GM19035 (cell line): Measurements from ENCODE around the gene CHI3L2.

Experiments
- ATAC-seq: cut with Tn5 transposase; IDR thresholded peaks from one replicate; pipeline ENCODE4 v1.9.1; 2021; ENCODE audit not compliant: unreplicated experiment

CHI3L2 gene

DNA sequence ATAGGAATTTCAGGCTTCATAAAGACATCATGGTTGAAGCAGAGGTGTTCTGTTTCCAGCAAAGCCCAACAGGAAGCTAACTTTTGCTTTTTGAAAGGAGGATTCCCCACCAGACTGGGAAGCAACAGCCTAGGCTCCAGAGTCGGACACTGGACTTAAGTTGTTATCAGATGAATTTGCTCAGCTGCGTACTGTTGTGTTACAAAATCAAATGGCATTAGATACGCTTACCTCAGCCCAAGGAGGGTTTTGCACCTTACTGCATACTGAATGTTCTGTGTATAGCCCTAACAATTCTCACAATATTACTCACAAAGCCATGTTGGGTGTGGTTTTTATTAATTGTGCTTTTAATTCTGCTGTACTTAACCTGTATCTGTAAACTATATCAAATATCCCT, 62.6 kb downstream of the CHI3L2 start:
- no peak for ATAC-seq

GRCh38 chr1:111290630-111291029, 63.1 kb downstream of the CHI3L2 start, which contains the start of gene CHIA:
Gene CHIA, plus strand, starts transcription at chr1:111290851. Its CDS starts 19,617 bp downstream, at chr1:111310468.
- no peak for ATAC-seq
